Activated naive CD4-positive, alpha-beta T cell treated with anti-CD3 and anti-CD28 coated beads, Interleukin-2, amount 50 U/mL, for 72 hours (primary cell): Measurements from ENCODE around the gene CCSER1. TPM values are rescaled to one million over a fixed set of nuclear protein-coding genes. Genes with fewer than 3 reads are reported as not detected.
"Not testable (repeated sequence)": the region's sequence is repeated elsewhere in the genome, so short reads cannot be mapped to it uniquely, and the experiment has no call there.

Experiments used
- ATAC-seq, 2 donors: fragments of 150-1000 bp; cut with Tn5 transposase; 2 replicates each; pipeline ENCODE4 v1.10.0; 2021; ENCODE audit warnings: mild to moderate bottlenecking in 2 of 2, moderate library complexity in 2 of 2
- DNase-seq, 2 donors: peaks; one replicate each; pipeline ENCODE4 v3.0.0; 2021 to 2022; ENCODE audit warnings: low spot score in 2 of 2
- H3K27ac Mint-ChIP-seq, 2 donors: one replicate each; pipeline ENCODE4 v1.8.0; 2022; ENCODE audit warnings: mild to moderate bottlenecking in 2 of 2, mixed read lengths in 2 of 2
- H3K36me3 Mint-ChIP-seq, 2 donors: one replicate each; pipeline ENCODE4 v1.8.0; 2022; ENCODE audit warnings: mixed read lengths in 2 of 2
- H3K9me3 Mint-ChIP-seq, 2 donors: one replicate each; pipeline ENCODE4 v1.8.0; 2022; ENCODE audit warnings: mixed read lengths in 2 of 2
- total RNA-seq, 2 donors: library from RNA; stranded (reverse); gene quantifications; one replicate each; pipeline ENCODE4 v1.2.3, GENCODE V29; 2022

Gene CCSER1
- total RNA-seq, 2 donors from 2014 or later, result 0.23 TPM; not detected in 1

DNA sequence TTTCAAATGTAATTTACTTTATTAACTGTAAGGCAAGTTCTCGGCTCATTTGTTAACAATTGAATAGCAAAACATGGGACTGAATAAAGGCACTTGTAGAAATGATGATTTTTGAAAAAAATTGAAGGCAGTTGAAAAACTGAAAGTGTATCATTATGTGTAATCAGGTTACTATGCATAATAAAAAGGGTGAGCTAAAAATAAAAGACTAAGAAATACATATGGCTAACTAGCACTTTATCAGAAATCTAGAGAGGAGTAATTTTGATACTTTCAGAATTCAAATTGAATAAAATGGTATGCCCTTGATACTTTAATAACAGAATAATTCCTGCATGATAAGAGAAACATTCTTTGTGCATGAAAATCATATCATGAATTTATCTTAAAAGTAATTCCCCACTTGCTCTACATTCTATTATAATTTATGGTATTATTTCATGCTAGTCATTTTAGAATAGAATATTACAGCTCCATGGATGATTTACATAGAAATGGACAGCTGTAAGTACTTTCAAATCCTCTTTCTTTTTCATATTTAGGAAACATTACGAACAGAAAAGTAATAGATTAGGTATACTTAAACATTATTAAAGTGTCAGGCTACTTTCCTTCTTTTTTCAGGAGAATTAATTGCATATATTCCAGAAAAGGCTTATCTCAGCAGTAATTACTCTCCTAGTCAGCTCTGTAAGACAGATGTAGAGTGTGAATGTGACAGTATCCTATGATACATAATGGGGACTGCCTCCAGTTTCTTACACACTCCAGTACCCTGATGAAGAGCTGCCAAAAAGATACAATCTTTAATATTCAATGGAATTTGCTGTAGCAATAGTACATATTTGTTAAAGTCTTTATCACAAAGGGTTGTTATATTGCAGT is 697.3 kb downstream of the CCSER1 start:
- ATAC-seq (no peak), DNase-seq (no peak)
- no peak overlapping the region for H3K27ac Mint-ChIP-seq
- H3K36me3 Mint-ChIP-seq, result no peaks in the 10 kb centered on the region
- H3K9me3 Mint-ChIP-seq, result peaks cover 0 to 7% of the 10 kb centered on the region in 2 donors

DNA sequence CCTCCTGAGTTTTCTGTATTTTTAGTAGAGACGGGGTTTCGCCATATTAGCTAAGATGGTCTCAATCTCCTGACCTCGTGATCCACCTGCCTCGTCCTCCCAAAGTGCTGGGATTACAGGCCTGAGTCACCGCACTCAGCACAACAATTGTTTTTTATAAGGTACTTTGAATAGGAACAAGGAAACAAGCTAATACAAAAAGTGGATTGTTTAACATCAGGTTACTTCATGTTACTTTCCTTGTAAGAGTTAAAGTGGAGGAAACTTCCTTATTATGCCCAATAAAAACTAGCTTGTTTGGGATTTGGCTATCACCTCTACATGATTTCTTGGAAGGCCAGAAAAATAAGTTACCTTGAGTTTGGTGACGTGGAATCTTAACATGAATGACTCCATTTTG is 698.7 kb downstream of the CCSER1 start:
- Mint-ChIP-seq H3K27ac (no peak overlapping the region), H3K9me3 (peaks cover 0 to 7% of the 10 kb centered on the region in 2 donors), H3K36me3 (no peaks in the 10 kb centered on the region)
- ATAC-seq, result no peak
- DNase-seq, result no peak

GRCh38 chr4:90833706-90834105 is 706.5 kb downstream of the CCSER1 start:
- DNase-seq, result no peak
- Mint-ChIP-seq H3K36me3 (no peaks in the 10 kb centered on the region), H3K27ac (no peak overlapping the region), H3K9me3 (no peaks in the 10 kb centered on the region)
- ATAC-seq, result no peak

DNA sequence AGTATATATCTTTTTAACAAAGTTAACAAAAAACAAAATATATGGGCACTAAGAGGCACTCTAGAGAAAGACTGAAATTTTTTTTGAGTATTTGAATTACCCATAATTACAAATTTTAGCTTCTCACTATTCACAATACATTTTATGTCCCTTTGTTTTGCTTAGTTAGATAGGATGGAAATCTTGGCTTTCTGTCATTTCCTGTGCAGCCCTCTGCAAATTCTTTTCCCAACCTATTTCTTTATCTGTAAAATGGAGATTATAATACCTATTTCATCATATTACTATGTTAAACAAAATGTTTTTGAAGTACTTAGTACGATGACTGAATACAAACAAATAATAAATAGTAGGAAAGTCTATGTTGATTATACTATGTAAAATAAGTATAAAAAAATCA is 710.0 kb downstream of the CCSER1 start:
- ATAC-seq, result no peak
- DNase-seq, result no peak
- Mint-ChIP-seq H3K9me3 (peaks cover 0 to 4% of the 10 kb centered on the region in 2 donors), H3K27ac (no peak overlapping the region), H3K36me3 (no peaks in the 10 kb centered on the region)

DNA sequence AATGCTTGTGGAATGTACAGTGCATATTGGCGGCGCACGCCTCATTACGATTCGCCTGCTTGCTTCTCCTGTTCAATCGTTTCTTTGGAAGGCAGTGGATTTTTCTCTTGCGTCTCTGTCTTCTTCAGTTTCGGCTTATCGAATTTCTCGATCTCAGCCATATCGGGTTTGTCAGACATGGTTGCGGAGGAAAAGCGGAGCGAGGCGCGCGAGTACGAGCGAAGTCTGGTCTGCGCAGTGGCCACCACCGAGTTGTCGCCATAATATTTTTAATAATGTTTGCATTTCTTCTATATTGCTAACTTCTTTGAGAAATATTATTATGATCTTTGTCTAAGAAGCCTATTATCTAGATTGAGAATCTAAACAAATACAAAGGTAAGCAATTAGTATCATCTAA is 711.7 kb downstream of the CCSER1 start:
- H3K27ac Mint-ChIP-seq, H3K9me3 Mint-ChIP-seq, ATAC-seq, H3K36me3 Mint-ChIP-seq, DNase-seq: not testable (repeated sequence)

- Mint-ChIP-seq H3K36me3 (no peaks in the 10 kb centered on the region), H3K9me3 (peaks cover 0 to 8% of the 10 kb centered on the region in 2 donors), H3K27ac (no peak overlapping the region)
- DNase-seq, result no peak
- no peak for ATAC-seq
Measured at GRCh38 chr4:90840291-90840690, 713.1 kb downstream of the CCSER1 start.

- ATAC-seq, result no peak
- no peaks in the 10 kb centered on the region for H3K36me3 Mint-ChIP-seq
- H3K27ac Mint-ChIP-seq, result no peak overlapping the region
- H3K9me3 Mint-ChIP-seq, result peaks cover 0 to 8% of the 10 kb centered on the region in 2 donors
- no peak for DNase-seq
Measured at GRCh38 chr4:90840828-90841227, 713.6 kb downstream of the CCSER1 start.

- ATAC-seq, result no peak
- H3K27ac Mint-ChIP-seq, result no peak overlapping the region
Measured at GRCh38 chr4:90841676-90842075, 714.5 kb downstream of the CCSER1 start.

DNA sequence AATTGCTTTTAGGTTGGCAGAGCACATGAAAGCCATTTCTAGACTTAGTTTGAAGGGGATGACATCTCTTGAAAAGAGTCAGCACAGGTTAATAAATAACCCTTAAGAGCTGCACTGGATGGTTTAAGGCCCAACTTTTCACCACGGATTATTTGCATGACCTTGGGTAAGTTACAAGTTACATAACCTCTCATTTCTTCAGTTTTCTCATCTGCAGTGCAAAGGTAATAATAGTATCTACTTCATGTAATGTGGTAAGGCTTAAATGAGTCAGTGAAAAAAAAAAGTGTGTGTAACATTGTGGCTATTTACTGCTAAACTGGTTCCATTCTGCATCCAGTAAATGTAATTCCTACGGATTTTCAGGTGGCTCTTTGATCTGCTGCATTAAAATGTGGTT is 715.8 kb downstream of the CCSER1 start:
- no peaks in the 10 kb centered on the region for H3K36me3 Mint-ChIP-seq
- no peak for ATAC-seq
- no peak for DNase-seq
- no peak overlapping the region for H3K27ac Mint-ChIP-seq
- H3K9me3 Mint-ChIP-seq, result peaks cover 0 to 8% of the 10 kb centered on the region in 2 donors

More at GRCh38 chr4:90841676-90842075, 714.5 kb downstream of the CCSER1 start:
- no peak for DNase-seq
- Mint-ChIP-seq H3K36me3 (no peaks in the 10 kb centered on the region), H3K9me3 (peaks cover 0 to 8% of the 10 kb centered on the region in 2 donors)

GRCh38 chr4:90844241-90844640 is 717.0 kb downstream of the CCSER1 start:
- peaks cover 0 to 11% of the 10 kb centered on the region in 2 donors for H3K9me3 Mint-ChIP-seq
- DNase-seq, result no peak
- H3K36me3 Mint-ChIP-seq, result no peaks in the 10 kb centered on the region
- ATAC-seq, result no peak
- H3K27ac Mint-ChIP-seq, result no peak overlapping the region

DNA sequence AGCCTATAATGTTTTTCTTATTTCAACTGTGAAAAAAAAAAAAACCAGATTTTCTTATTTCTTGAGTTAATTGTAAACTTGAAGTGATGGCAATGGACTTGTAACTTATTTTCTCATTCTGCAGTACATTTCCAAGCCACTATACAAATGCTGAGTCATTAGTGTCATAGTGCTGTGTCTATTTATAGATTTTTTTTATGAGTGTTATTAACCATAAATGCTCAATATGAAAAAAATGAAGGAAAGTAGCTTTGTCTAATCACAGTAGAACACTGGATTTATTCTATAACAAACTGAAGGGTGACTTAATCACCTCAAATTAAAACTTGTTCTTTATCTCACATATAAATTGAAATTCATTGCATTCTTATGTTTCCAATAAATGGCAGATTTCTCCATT is 718.6 kb downstream of the CCSER1 start:
- no peak for ATAC-seq
- Mint-ChIP-seq H3K27ac (no peak overlapping the region), H3K36me3 (no peaks in the 10 kb centered on the region), H3K9me3 (peaks cover 0 to 9% of the 10 kb centered on the region in 2 donors)
- DNase-seq, result no peak

DNA sequence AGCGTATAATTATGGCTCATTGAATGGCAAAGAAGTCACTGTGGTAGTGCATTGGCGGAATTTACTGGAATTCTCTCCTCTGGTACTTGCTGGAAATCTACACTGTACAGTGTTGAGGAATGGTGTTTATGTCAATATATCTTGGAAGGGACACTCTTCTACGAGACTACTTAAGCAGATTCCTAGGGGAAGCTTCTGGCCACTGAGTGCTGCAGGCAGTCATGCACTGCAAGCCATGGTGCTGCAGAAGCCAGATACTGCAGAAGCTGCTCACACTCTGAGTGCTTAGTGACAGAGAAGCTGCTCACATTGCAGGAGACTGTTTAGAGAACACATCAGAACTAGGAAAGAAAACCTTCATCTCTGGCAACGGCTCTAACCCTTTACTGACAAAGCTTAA is 725.0 kb downstream of the CCSER1 start:
- Mint-ChIP-seq H3K27ac (no peak overlapping the region), H3K36me3 (no peaks in the 10 kb centered on the region), H3K9me3 (peaks cover 4 to 12% of the 10 kb centered on the region in 2 donors)
- ATAC-seq (no peak), DNase-seq (no peak)

- Mint-ChIP-seq H3K9me3 (peaks cover 4 to 8% of the 10 kb centered on the region in 2 donors), H3K27ac (no peak overlapping the region), H3K36me3 (no peaks in the 10 kb centered on the region)
- DNase-seq (no peak), ATAC-seq (no peak)
Measured at GRCh38 chr4:90855111-90855510, 727.9 kb downstream of the CCSER1 start.

DNA sequence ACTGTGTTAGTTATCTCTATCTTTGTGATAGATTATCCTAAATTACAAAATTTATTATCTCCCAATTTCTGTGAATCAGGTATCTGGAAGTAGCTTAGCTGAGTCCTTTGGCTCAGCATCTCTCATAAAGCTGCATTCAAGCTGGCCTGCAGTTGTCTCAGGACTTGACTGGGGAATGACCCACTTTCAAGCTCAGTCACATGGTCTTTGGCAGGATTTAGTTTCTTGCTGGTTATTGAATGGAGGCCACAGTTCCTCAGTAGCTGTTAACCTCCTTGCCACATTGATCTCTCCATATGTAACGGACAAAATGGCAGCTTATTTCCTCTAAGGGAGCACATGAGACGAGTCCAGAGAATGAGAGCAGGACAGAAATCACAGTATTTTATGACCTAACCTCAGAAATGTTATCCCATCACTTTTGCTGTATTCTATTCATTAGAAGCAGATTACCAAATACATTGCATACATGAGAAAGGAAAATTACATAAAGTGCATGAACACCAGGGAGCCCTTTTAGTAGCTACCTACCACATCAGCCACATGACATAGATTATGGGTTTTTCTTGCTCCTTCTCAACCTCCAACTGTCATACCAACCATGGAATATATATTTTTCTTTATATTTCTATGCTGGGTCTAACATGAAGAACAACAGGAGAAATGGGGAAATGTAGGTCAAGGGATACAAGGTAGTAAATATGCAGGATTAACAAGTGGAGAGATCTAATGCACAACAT is 730.1 kb downstream of the CCSER1 start:
- Mint-ChIP-seq H3K36me3 (no peaks in the 10 kb centered on the region), H3K27ac (no peak overlapping the region), H3K9me3 (peaks cover 0 to 5% of the 10 kb centered on the region in 2 donors)
- DNase-seq (no peak), ATAC-seq (no peak)

DNA sequence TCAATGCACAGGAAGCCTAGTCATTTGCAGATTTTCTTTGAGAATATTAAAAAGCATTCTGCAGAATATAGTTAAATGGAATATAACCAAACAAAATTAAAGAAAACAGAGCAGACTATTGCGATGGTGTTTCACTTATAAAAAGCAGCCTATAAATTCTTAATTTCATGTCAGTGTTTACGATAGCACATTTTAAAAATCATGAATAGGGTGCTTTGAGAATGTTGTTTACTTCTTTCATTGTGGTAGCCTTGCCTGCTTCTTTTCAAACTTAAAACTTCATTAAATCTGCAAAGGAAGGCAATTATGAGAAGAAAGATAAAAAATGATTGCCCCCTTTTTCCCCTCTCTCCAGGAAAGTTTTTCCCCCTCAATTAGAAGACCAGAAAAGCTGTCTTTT is 748.6 kb downstream of the CCSER1 start:
- Mint-ChIP-seq H3K36me3 (no peaks in the 10 kb centered on the region), H3K27ac (no peak overlapping the region), H3K9me3 (peaks cover 27% of the 10 kb centered on the region in 2 donors)
- DNase-seq (no peak), ATAC-seq (no peak)

- DNase-seq (no peak), ATAC-seq (no peak)
- no peaks in the 10 kb centered on the region for H3K36me3 Mint-ChIP-seq
- peaks cover 23 to 28% of the 10 kb centered on the region in 2 donors for H3K9me3 Mint-ChIP-seq
- no peak overlapping the region for H3K27ac Mint-ChIP-seq
Measured at GRCh38 chr4:90876296-90876695, 749.1 kb downstream of the CCSER1 start.

- Mint-ChIP-seq H3K27ac (no peak overlapping the region), H3K36me3 (no peaks in the 10 kb centered on the region), H3K9me3 (peaks cover 6 to 14% of the 10 kb centered on the region in 2 donors)
- ATAC-seq (no peak), DNase-seq (no peak)
Measured at GRCh38 chr4:90883519-90883918, 756.3 kb downstream of the CCSER1 start.
